ENCODE measurements around the gene FIZ1. TPM values are rescaled to one million over a fixed set of nuclear protein-coding genes. Genes with fewer than 3 reads are reported as not detected.

FIZ1 gene
- 10 to 100 TPM; 13.8 to 13.9 TPM for total RNA-seq

DNA sequence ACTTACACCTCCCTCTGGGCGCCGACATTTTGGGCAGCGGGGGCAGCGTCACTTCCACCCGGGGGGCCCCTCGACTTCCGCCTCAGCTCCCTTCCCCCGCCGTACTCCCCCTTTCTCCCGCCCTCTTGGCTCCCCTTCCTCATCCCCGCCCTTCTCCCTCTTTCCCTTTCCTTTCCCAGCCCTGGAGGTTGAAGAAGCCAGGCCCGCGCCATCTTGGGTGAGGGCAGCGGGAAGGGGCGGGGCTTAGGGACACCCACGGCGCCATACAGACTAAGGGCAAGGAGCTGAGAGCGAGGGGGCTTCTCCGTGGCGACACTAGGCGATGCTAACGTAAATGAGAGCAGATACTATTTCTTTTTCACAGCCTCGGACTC is at the start of gene FIZ1:
TSS of gene FIZ1 (minus strand) at position 50 of the 374 bp plus-strand sequence. CDS start 1,652 bp downstream, outside the sequence.
- Mint-ChIP-seq H3K4me1 (ENCODE audit: low read depth) (peaks cover 22% of the 10 kb centered on the region), H3K36me3 (peaks cover 31% of the 10 kb centered on the region), H3K9me3 (no peaks in the 10 kb centered on the region), H3K4me3 (peak within 1 kb of the TSS; percentile 91), H3K27ac (peak within 1 kb of the TSS; percentile 95), H3K27me3 (no peaks in the 10 kb centered on the region)
- peak; percentile 98 for DNase-seq
- intact Hi-C loops (cut with micrococcal nuclease) = loop anchor here (1.0 kb wide), 5 partner anchors 12 to 340 kb away; partner anchors contain the start of genes KMT5C, PPP6R1 and ZNF784
- POLR2A ChIA-PET = interaction anchor here (0.8 to 1.9 kb wide), 11 partner anchors 12 to 260 kb away, joined by 3 to 20 read pairs (median 5); partner anchors contain the start of genes KMT5C, TMEM238, U2AF2 and UBE2S
- CTCF ChIA-PET = interaction anchor here (0.6 to 2.8 kb wide), 8 partner anchors 12 to 123 kb away, joined by 3 to 15 read pairs (median 4); partner anchors contain the start of gene ZNF628

DNA sequence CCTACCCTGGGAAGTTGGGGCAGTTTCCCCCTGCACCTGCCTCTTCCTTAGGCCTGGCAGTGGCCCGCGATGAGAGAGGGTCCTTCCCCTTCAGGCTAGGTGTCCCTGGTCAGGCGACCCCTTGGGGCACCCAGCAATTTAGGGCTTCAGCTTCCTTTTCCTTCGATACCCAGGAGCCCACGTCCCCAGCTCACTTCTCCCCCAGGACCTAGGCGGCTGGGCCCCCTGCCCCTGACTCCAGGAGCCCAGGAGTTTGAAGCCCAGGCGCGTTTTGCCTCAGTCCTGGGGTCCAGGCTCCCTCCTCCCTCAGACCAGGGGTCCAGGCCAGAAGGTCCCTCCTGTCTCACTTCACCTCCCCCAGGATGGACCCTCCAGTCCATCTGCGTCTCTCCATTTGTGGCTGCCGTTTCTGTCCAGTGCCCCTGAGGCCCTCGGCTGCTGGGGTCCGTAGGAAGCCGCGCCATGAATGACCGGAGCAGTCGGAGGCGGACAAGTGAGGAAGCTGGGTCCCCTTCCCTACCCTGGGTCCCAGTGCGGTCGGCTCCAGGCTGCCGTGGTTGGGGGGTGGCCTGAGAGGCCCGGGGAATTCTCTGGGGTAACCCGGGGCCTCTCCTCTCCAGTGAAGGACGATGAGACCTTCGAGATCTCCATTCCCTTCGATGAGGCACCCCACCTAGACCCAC is 49.4 kb upstream of the FIZ1 start:
- no peaks in the 10 kb centered on the region for H3K9me3 Mint-ChIP-seq
- peak overlapping the region; percentile 63 for H3K4me3 Mint-ChIP-seq
- peaks cover 9% of the 10 kb centered on the region for H3K36me3 Mint-ChIP-seq
- intact Hi-C loops (cut with micrococcal nuclease) = no loop called here
- DNase-seq = no peak
- peak overlapping the region; percentile 42 for H3K27ac Mint-ChIP-seq
- POLR2A ChIA-PET = no interaction called here
- no peaks in the 10 kb centered on the region for H3K27me3 Mint-ChIP-seq
- CTCF ChIA-PET = interaction anchor here (2.1 kb wide), 1 partner anchor 16 kb away, joined by 17 read pairs; no protein-coding TSS in a partner anchor
- H3K4me1 Mint-ChIP-seq (ENCODE audit: low read depth) = peaks cover 34% of the 10 kb centered on the region

GRCh38 chr19:55647732-55648584 is 48.6 kb upstream of the FIZ1 start, which contains the start of gene CCDC106:
Gene CCDC106 (plus strand): TSS chr19:55648212. CDS start chr19:55649047, 835 bp downstream.
- DNase-seq = peak; percentile 43
- Mint-ChIP-seq H3K4me1 (ENCODE audit: low read depth) (peaks cover 39% of the 10 kb centered on the region), H3K27me3 (no peaks in the 10 kb centered on the region), H3K27ac (peak within 1 kb of the TSS; percentile 42), H3K9me3 (no peaks in the 10 kb centered on the region), H3K4me3 (peak within 1 kb of the TSS; percentile 70), H3K36me3 (peaks cover 15% of the 10 kb centered on the region)
- ChIA-PET CTCF (interaction anchor here (1.2 to 2.1 kb wide), 4 partner anchors 9 to 15 kb away, joined by 4 to 17 read pairs (median 5); no protein-coding TSS in a partner anchor), POLR2A (interaction anchor here (0.9 to 1.5 kb wide), 2 partner anchors 9 to 11 kb away, joined by 3 to 5 read pairs; no protein-coding TSS in a partner anchor)
- intact Hi-C loops (cut with micrococcal nuclease) = no loop called here

DNA sequence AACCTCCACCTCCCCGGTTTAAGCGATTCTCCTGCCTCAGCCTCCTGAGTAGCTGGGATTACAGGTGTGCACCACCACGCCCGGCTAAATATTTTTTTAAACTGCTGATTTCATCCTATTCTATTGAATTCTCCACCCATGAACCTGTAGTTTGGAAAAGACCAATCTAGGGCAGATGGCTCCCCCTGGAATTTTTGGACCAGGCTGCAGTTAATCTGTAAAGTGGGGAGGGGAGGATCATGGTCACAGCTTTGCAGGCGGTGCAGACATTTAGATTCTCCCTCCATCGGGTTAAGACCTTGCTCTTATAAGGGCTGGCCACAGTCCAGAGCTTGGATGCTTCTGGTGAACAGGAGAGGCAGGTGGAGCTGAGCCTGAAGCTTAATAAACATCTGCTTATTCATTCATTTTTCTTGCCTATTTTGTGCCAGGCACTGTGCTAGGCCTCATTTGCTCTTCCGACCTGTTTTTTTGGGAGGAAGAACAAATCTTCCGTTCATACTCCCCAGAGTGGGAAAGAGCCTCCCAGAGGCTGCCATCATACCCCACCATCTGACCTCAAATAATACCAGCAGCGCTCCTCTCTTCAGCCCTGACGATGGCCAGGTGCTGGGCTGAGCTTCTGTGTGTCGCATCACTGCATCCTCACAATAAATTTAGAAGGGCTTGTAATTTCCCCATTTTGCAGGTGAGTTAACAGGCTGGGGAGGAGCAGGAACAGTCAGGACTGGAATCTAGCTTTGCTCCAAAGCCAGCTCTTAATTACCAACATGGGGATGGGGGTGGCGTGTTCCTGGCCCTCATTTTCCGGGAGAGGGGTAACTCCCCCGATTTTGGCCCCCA is 47.8 kb upstream of the FIZ1 start:
- Mint-ChIP-seq H3K27me3 (no peaks in the 10 kb centered on the region), H3K27ac (no peak overlapping the region), H3K36me3 (peaks cover 16% of the 10 kb centered on the region), H3K9me3 (no peaks in the 10 kb centered on the region), H3K4me1 (ENCODE audit: low read depth) (peaks cover 40% of the 10 kb centered on the region), H3K4me3 (peak overlapping the region; percentile 70)
- ChIA-PET CTCF (interaction anchor here (1.2 to 2.1 kb wide), 4 partner anchors 8 to 14 kb away, joined by 4 to 17 read pairs (median 5); no protein-coding TSS in a partner anchor), POLR2A (interaction anchor here (0.9 to 1.5 kb wide), 2 partner anchors 10 kb away, joined by 3 to 5 read pairs; no protein-coding TSS in a partner anchor)
- no peak for DNase-seq
- intact Hi-C loops (cut with micrococcal nuclease) = no loop called here

GRCh38 chr19:55645512-55645881 is 46.2 kb upstream of the FIZ1 start:
- H3K4me3 Mint-ChIP-seq = peak overlapping the region; percentile 49
- H3K9me3 Mint-ChIP-seq = no peaks in the 10 kb centered on the region
- H3K4me1 Mint-ChIP-seq (ENCODE audit: low read depth) = peaks cover 42% of the 10 kb centered on the region
- ChIA-PET CTCF (interaction anchor here (0.7 to 1.5 kb wide), 2 partner anchors 9 to 13 kb away, joined by 4 to 5 read pairs; no protein-coding TSS in a partner anchor), POLR2A (interaction anchor here (0.6 to 0.9 kb wide), 2 partner anchors 12 kb away, joined by 3 read pairs; no protein-coding TSS in a partner anchor)
- peak overlapping the region; percentile 13 for H3K27ac Mint-ChIP-seq
- H3K27me3 Mint-ChIP-seq = no peaks in the 10 kb centered on the region
- intact Hi-C loops (cut with micrococcal nuclease) = no loop called here
- H3K36me3 Mint-ChIP-seq = peaks cover 21% of the 10 kb centered on the region
- DNase-seq = no peak

GRCh38 chr19:55644842-55645511 is 45.7 kb upstream of the FIZ1 start:
- Mint-ChIP-seq H3K27me3 (no peaks in the 10 kb centered on the region), H3K4me1 (ENCODE audit: low read depth) (peaks cover 47% of the 10 kb centered on the region), H3K4me3 (peak overlapping the region; percentile 85), H3K27ac (peak overlapping the region; percentile 98), H3K9me3 (no peaks in the 10 kb centered on the region), H3K36me3 (peaks cover 21% of the 10 kb centered on the region)
- ChIA-PET CTCF (interaction anchor here (0.7 to 1.5 kb wide), 4 partner anchors 8 to 13 kb away, joined by 3 to 5 read pairs (median 4); no protein-coding TSS in a partner anchor), POLR2A (interaction anchor here (0.6 to 0.9 kb wide), 2 partner anchors 11 to 12 kb away, joined by 3 read pairs; no protein-coding TSS in a partner anchor)
- no peak for DNase-seq
- intact Hi-C loops (cut with micrococcal nuclease) = loop anchor here (5.0 kb wide), 1 partner anchor 388 kb away; the partner anchor contains the start of gene PPP6R1

- ChIA-PET POLR2A (interaction anchor here (2.6 kb wide), 1 partner anchor 10 kb away, joined by 19 read pairs; the partner anchor contains the start of gene U2AF2), CTCF (interaction anchor here (1.0 to 1.1 kb wide), 2 partner anchors 9 to 10 kb away, joined by 3 to 4 read pairs; no protein-coding TSS in a partner anchor)
- peaks cover 46% of the 10 kb centered on the region for H3K4me1 Mint-ChIP-seq (ENCODE audit: low read depth)
- no peaks in the 10 kb centered on the region for H3K27me3 Mint-ChIP-seq
- H3K27ac Mint-ChIP-seq = peak overlapping the region; percentile 98
- DNase-seq = no peak
- H3K4me3 Mint-ChIP-seq = peak overlapping the region; percentile 85
- H3K36me3 Mint-ChIP-seq = peaks cover 21% of the 10 kb centered on the region
- H3K9me3 Mint-ChIP-seq = no peaks in the 10 kb centered on the region
- intact Hi-C loops (cut with micrococcal nuclease) = loop anchor here (5.0 kb wide), 1 partner anchor 387 kb away; the partner anchor contains the start of gene PPP6R1
Measured at GRCh38 chr19:55644191-55644833, 45.0 kb upstream of the FIZ1 start.

DNA sequence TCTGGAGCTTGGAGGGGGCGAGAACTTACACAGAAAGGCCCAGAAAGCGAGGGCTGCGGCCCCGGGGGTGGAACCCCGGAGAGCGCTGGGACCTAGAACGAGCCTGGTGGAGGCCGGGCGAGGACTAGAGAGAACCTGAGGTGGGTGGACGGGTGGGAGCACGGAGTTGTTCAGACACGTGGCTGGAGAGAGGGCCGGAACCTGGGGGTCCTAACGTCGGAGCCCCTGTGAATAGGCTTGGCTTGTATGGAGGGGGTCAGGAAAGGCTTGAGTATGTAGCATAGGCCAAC is 44.5 kb upstream of the FIZ1 start:
- Mint-ChIP-seq H3K9me3 (peaks cover 2% of the 10 kb centered on the region), H3K27ac (peak overlapping the region; percentile 98), H3K27me3 (no peaks in the 10 kb centered on the region), H3K4me3 (peak overlapping the region; percentile 85), H3K4me1 (ENCODE audit: low read depth) (peaks cover 49% of the 10 kb centered on the region), H3K36me3 (peaks cover 24% of the 10 kb centered on the region)
- POLR2A ChIA-PET = interaction anchor here (2.6 kb wide), 1 partner anchor 11 kb away, joined by 19 read pairs; the partner anchor contains the start of gene U2AF2
- intact Hi-C loops (cut with micrococcal nuclease) = loop anchor here (1.0 to 5.0 kb wide), 5 partner anchors 9 to 387 kb away; partner anchors contain the start of genes PPP6R1, RPL28, TMEM238 and ZNF865
- CTCF ChIA-PET = interaction anchor here (1.0 to 1.1 kb wide), 2 partner anchors 9 to 10 kb away, joined by 3 to 4 read pairs; no protein-coding TSS in a partner anchor
- no peak for DNase-seq

- intact Hi-C loops (cut with micrococcal nuclease) = loop anchor here (1.0 to 5.0 kb wide), 5 partner anchors 8 to 386 kb away; partner anchors contain the start of genes PPP6R1, RPL28, TMEM238 and ZNF865
- Mint-ChIP-seq H3K27ac (peak within 1 kb of the TSS; percentile 98), H3K36me3 (peaks cover 24% of the 10 kb centered on the region), H3K4me3 (peak within 1 kb of the TSS; percentile 85), H3K4me1 (ENCODE audit: low read depth) (peaks cover 48% of the 10 kb centered on the region), H3K27me3 (no peaks in the 10 kb centered on the region), H3K9me3 (peaks cover 2% of the 10 kb centered on the region)
- ChIA-PET CTCF (interaction anchor here (0.6 to 2.0 kb wide), 6 partner anchors 9 to 19 kb away, joined by 3 to 28 read pairs (median 8); partner anchors contain the start of genes U2AF2 and ZNF784), POLR2A (interaction anchor here (0.7 to 2.6 kb wide), 5 partner anchors 10 to 389 kb away, joined by 3 to 19 read pairs (median 3); partner anchors contain the start of genes U2AF2 and ZNF865)
- peak; percentile 90 for DNase-seq
Measured at GRCh38 chr19:55643003-55643886, 43.9 kb upstream of the FIZ1 start, which contains the start of gene ZNF581. Gene ZNF581 (plus strand): TSS chr19:55643649. CDS start chr19:55644572, 923 bp downstream.

Measured in activated CD4-positive, alpha-beta memory T cell treated with anti-CD3 and anti-CD28 coated beads for 36 hours (primary cell).